Astrocyte (in vitro differentiated cells and primary cell): ENCODE data around the gene ZNF560. TPM values are rescaled to one million over a fixed set of nuclear protein-coding genes. Genes with fewer than 3 reads are reported as not detected.

Experiments
- DNase-seq: peaks from one replicate; pipeline ENCODE4 v3.0.0-alpha.2; 2010; ENCODE audit warnings: low read depth
- FAIRE-seq: peaks from 2 replicates; lab custom pipeline; 2011; peaks lifted over from hg19 to GRCh38; lab: Jason Lieb, UNC
- H2AFZ ChIP-seq: 2 replicates; pipeline ENCODE4 v1.6.0; 2012; ENCODE audit warnings: low read depth, low read length, inconsistent platforms
- H3K27ac ChIP-seq: 2 replicates; pipeline ENCODE4 v1.5.1; 2011; ENCODE audit warnings: low read depth, low read length, inconsistent platforms
- H3K27me3 ChIP-seq: 2 replicates; pipeline ENCODE4 v1.6.0; 2011; ENCODE audit warnings: low read length, inconsistent platforms; ENCODE audit not compliant: insufficient read depth
- H3K36me3 ChIP-seq: 2 replicates; pipeline ENCODE4 v1.5.1; 2011; ENCODE audit warnings: low read length, inconsistent platforms; ENCODE audit not compliant: insufficient read depth
- H3K4me1 ChIP-seq: 2 replicates; pipeline ENCODE4 v1.5.1; 2011; ENCODE audit warnings: low read length, inconsistent platforms; ENCODE audit not compliant: insufficient read depth
- H3K4me2 ChIP-seq: 2 replicates; pipeline ENCODE4 v1.6.0; 2012; ENCODE audit warnings: low read length, inconsistent platforms
- H3K4me3 ChIP-seq: 2 replicates; pipeline ENCODE4 v1.5.1; 2011; ENCODE audit warnings: low read depth, mild to moderate bottlenecking, low read length, inconsistent platforms; ENCODE audit not compliant: insufficient read depth
- H3K79me2 ChIP-seq: 2 replicates; pipeline ENCODE4 v1.6.0; 2012; ENCODE audit warnings: mild to moderate bottlenecking, low read length, inconsistent platforms; ENCODE audit not compliant: insufficient read depth
- H3K9ac ChIP-seq: 2 replicates; pipeline ENCODE4 v1.6.0; 2012; ENCODE audit warnings: mild to moderate bottlenecking, low read length, inconsistent platforms
- H3K9me3 ChIP-seq: 2 replicates; pipeline ENCODE4 v1.5.1; 2012; ENCODE audit warnings: low read depth, mild to moderate bottlenecking, low read length, inconsistent platforms; ENCODE audit not compliant: insufficient read depth
- H4K20me1 ChIP-seq: 2 replicates; pipeline ENCODE4 v1.6.0; 2012; ENCODE audit warnings: low read length, inconsistent platforms; ENCODE audit not compliant: insufficient read depth
- H3K27ac Mint-ChIP-seq: one replicate; pipeline ENCODE4 v1.8.0; 2021; ENCODE audit warnings: mild to moderate bottlenecking, mixed read lengths; ENCODE audit not compliant: unreplicated experiment
- H3K27me3 Mint-ChIP-seq: one replicate; pipeline ENCODE4 v1.8.0; 2021; ENCODE audit warnings: low read depth, mixed read lengths; ENCODE audit not compliant: unreplicated experiment
- H3K36me3 Mint-ChIP-seq: one replicate; pipeline ENCODE4 v1.8.0; 2021; ENCODE audit warnings: low read depth, mixed read lengths; ENCODE audit not compliant: unreplicated experiment
- H3K4me1 Mint-ChIP-seq: one replicate; pipeline ENCODE4 v1.8.0; 2021; ENCODE audit warnings: low read depth, mixed read lengths; ENCODE audit not compliant: unreplicated experiment
- H3K4me3 Mint-ChIP-seq: one replicate; pipeline ENCODE4 v1.8.0; 2021; ENCODE audit warnings: mild to moderate bottlenecking, moderate library complexity, mixed read lengths; ENCODE audit not compliant: unreplicated experiment
- H3K9me3 Mint-ChIP-seq: one replicate; pipeline ENCODE4 v1.8.0; 2021; ENCODE audit warnings: mild to moderate bottlenecking, mixed read lengths; ENCODE audit not compliant: unreplicated experiment
- EZH2 ChIP-seq: IDR thresholded peaks from 2 replicates; pipeline ENCODE4 v1.6.1; 2012; ENCODE audit warnings: mild to moderate bottlenecking, low read length, inconsistent platforms; ENCODE audit not compliant: insufficient read depth
- total RNA-seq: library from RNA; stranded (reverse); gene quantifications from 2 replicates; pipeline ENCODE4 v1.2.1, GENCODE V29; 2021
- TF ChIP-seq, protein P1 (sequence below): IDR thresholded peaks from 2 replicates; pipeline ENCODE4 v1.5.1; 2011; ENCODE audit warnings: low read depth, mild to moderate bottlenecking, inconsistent platforms, low read length, moderate library complexity; ENCODE audit not compliant: insufficient read depth

The ZNF560 gene
- total RNA-seq, 1 donor from 2014 or later = not detected

DNA sequence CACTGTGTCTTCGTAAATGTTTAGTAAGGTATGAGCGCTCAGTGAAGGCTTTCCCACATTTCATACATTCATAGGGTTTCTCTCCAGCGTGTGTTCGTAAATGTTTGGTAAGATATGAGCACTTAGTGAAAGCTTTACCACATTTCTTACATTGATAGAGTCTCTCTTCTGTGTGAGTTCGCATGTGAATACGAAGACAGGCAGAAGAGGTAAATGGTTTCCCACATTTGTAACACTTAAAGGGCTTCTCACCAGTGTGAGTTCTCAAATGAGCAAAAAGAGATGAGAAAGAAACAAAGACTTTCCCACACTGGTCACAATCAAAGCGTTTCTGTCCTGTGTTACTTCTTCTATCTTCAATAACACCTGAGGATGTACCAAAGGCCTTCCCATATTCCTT lies 31.3 kb downstream of the ZNF560 start:
- Histone ChIP-seq H3K4me2 (no peak overlapping the region), H3K36me3 (no peaks in the 10 kb centered on the region), H3K9ac (no peak overlapping the region), H3K27me3 (no peaks in the 10 kb centered on the region), H3K79me2 (no peaks in the 10 kb centered on the region), H3K4me3 (no peak overlapping the region), H2AFZ (no peak overlapping the region), H3K27ac (no peak overlapping the region), H3K9me3 (peaks cover 50% of the 10 kb centered on the region), H4K20me1 (no peaks in the 10 kb centered on the region), H3K4me1 (no peaks in the 10 kb centered on the region)
- Mint-ChIP-seq H3K27me3 (no peaks in the 10 kb centered on the region), H3K4me1 (no peaks in the 10 kb centered on the region), H3K9me3 (peaks cover 29% of the 10 kb centered on the region), H3K36me3 (no peaks in the 10 kb centered on the region), H3K27ac (no peak overlapping the region), H3K4me3 (no peak overlapping the region)
- DNase-seq (no peak), FAIRE-seq (no peak)
- no peak for TF ChIP-seq EZH2
- TF ChIP-seq, protein P1, sequence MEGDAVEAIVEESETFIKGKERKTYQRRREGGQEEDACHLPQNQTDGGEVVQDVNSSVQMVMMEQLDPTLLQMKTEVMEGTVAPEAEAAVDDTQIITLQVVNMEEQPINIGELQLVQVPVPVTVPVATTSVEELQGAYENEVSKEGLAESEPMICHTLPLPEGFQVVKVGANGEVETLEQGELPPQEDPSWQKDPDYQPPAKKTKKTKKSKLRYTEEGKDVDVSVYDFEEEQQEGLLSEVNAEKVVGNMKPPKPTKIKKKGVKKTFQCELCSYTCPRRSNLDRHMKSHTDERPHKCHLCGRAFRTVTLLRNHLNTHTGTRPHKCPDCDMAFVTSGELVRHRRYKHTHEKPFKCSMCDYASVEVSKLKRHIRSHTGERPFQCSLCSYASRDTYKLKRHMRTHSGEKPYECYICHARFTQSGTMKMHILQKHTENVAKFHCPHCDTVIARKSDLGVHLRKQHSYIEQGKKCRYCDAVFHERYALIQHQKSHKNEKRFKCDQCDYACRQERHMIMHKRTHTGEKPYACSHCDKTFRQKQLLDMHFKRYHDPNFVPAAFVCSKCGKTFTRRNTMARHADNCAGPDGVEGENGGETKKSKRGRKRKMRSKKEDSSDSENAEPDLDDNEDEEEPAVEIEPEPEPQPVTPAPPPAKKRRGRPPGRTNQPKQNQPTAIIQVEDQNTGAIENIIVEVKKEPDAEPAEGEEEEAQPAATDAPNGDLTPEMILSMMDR = no peak

DNA sequence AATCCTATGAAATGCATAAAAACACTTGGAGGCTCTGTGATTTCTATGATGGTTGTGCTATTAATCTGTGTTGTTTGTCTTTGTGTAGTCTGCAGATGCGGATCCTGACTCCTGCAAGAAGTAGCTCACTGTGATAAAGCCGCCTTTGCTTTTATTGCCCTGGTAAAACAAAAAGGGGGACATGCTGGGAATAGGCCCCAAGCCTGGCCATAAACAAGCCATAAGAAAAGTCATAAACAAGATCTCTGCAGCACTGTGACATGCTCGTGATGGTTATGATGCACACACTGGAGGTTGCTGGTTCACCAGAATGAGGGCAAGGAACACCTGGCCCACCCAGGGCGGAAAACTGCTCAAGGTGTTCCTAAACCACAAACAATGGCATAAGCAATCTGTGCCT lies 36.5 kb downstream of the ZNF560 start:
- Histone ChIP-seq H4K20me1 (no peaks in the 10 kb centered on the region), H3K9ac (no peak overlapping the region), H3K79me2 (no peaks in the 10 kb centered on the region), H3K4me1 (no peaks in the 10 kb centered on the region), H3K36me3 (no peaks in the 10 kb centered on the region), H3K4me3 (no peak overlapping the region), H3K27me3 (no peaks in the 10 kb centered on the region), H3K4me2 (no peak overlapping the region), H3K9me3 (peaks cover 42% of the 10 kb centered on the region), H3K27ac (no peak overlapping the region), H2AFZ (no peak overlapping the region)
- TF ChIP-seq, protein P1 = no peak
- TF ChIP-seq EZH2 = no peak
- Mint-ChIP-seq H3K27me3 (no peaks in the 10 kb centered on the region), H3K4me1 (no peaks in the 10 kb centered on the region), H3K27ac (no peak overlapping the region), H3K9me3 (peaks cover 33% of the 10 kb centered on the region), H3K4me3 (no peak overlapping the region), H3K36me3 (no peaks in the 10 kb centered on the region)
- FAIRE-seq (no peak), DNase-seq (no peak)

DNA sequence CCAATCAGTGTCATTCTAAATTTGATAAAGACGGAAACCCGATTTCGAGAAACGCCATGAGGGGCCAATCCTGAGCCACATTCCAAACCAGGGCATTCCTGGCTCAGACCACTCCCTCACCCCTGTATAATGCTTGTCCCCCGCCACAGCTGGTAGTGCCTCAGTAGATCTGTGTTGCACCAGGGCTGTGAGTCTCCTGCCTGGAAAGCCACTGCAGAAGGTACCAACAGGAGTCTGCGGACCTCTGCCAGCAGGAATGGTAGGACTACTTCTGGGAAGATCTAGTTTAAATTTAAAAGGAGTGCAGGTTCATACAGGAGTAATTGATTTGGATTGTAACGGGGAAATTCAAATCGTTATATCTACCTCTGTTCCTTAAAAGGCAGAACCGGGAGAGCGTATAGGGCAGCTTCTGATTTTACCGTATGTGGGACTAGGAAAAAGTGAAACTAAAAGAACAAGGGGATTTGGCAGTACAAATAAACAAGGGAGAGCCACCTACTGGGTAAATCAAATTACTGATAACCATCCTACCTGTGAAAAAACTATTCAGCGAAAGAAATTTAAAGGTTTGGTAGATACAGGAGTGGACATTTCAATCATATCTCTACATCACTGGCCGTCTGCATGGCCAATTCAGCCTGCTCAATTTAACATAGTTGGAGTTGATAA lies 42.3 kb downstream of the ZNF560 start:
- TF ChIP-seq EZH2 = no peak
- TF ChIP-seq, protein P1 = no peak
- no peaks in the 10 kb centered on the region for H3K79me2 ChIP-seq
- no peaks in the 10 kb centered on the region for H3K4me1 ChIP-seq
- peaks cover 26% of the 10 kb centered on the region for H3K9me3 Mint-ChIP-seq
- H3K27ac ChIP-seq = no peak overlapping the region
- no peak overlapping the region for H2AFZ ChIP-seq
- H3K4me2 ChIP-seq = no peak overlapping the region
- no peak overlapping the region for H3K9ac ChIP-seq
- H3K27me3 ChIP-seq = no peaks in the 10 kb centered on the region
- no peak overlapping the region for H3K4me3 Mint-ChIP-seq
- H3K36me3 ChIP-seq = no peaks in the 10 kb centered on the region
- H4K20me1 ChIP-seq = no peaks in the 10 kb centered on the region
- no peak for DNase-seq
- H3K27ac Mint-ChIP-seq = no peak overlapping the region
- FAIRE-seq = no peak
- no peaks in the 10 kb centered on the region for H3K36me3 Mint-ChIP-seq
- H3K4me1 Mint-ChIP-seq = no peaks in the 10 kb centered on the region
- no peak overlapping the region for H3K4me3 ChIP-seq
- peaks cover 19% of the 10 kb centered on the region for H3K9me3 ChIP-seq
- no peaks in the 10 kb centered on the region for H3K27me3 Mint-ChIP-seq
